Measurements from ENCODE around the gene KLHL21.
"Not testable (repeated sequence)": the region's sequence is repeated elsewhere in the genome, so short reads cannot be mapped to it uniquely, and the experiment has no call there.

Gene KLHL21

DNA sequence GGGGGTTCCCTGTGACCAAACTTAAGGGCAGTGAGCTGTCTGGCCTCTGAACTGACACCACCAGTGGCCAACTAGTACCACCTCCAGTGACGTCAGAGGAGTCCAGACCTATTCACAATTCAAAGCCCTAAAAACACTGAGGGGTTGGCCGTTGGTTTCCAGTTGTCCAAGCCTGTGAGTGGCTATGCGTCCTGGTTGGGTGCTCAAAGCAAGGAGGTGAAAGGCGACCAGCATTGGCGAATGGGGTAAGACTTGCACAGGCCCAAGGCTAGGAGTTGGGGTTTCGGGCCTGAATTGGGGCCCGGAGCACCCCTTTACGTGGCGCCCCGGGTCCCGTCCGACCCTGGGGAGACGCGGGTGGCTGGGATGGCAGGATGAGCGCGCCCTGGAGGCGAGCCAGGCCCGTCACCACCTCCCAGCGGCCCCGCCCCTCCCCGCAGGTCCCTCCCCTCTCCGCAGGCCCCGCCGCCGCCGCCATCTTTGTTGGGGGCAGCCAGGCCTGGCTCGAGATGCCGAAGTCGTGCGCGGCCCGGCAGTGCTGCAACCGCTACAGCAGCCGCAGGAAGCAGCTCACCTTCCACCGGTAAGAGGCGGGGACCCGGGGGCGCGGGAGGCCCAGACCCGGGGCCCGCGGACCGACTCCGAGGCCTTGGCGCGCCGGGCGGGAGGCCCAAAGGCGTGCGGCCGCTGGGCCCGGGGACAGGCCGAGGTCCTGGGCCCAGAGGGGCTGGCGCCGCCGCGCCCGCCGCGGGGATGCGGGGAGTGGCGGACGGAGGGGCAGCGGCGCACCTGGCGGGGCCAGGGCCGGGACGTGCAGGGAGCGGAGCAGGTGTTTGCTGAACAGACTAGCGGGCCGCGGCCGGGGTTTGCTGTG, 22.3 kb upstream of the KLHL21 start, which contains the start of gene THAP3:
Gene THAP3, plus strand, starts transcription at position 159 of the 874 bp plus-strand sequence. Its CDS starts 351 bp downstream, at position 510.
- DNase-seq, result peak; percentile 68 to 88

- DNase-seq, result no peak
Observed at GRCh38 chr1:6623269-6623965, 20.7 kb upstream of the KLHL21 start.

DNA sequence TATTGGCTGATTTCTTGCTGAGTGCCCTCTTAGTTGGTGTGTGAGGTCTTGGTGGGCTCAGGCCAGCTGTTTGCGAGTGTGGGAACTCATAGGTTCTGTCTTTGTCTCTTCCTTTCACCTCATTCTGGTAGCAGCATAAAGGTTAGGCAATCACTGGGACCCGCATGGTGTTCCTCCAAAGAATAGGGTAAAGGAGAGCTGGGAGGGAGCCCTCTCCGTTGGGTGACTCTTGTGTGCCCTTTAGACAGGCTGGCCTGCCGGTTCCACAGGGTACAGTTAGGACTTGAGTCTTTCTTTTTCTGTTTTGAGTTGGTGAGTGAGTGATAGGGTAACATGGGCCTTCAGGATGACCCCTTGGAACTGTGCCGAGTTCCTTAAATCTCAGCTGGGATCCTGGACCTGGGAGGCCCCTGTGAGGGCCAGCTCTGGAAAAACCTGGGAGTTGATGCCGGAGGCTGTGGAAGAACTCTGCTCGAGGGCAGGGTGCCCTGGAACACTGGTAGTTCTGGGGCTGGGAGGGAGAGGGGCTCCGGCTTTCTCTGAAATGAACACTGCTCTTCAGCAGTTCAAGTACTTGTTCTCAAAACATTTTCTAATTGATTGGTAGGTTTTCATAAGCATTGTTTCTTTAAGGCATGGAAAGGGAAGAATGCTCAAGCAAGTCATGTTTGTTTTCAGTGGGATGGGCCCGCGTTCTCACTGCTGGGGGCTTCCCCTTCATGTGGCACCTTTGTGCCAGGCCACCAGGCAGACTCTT, 19.9 kb upstream of the KLHL21 start:
- no peak for DNase-seq

GRCh38 chr1:6621429-6622391, 19.0 kb upstream of the KLHL21 start:
- no peak for DNase-seq

- DNase-seq, result no peak
Observed at GRCh38 chr1:6619045-6619444, 16.4 kb upstream of the KLHL21 start.

DNA sequence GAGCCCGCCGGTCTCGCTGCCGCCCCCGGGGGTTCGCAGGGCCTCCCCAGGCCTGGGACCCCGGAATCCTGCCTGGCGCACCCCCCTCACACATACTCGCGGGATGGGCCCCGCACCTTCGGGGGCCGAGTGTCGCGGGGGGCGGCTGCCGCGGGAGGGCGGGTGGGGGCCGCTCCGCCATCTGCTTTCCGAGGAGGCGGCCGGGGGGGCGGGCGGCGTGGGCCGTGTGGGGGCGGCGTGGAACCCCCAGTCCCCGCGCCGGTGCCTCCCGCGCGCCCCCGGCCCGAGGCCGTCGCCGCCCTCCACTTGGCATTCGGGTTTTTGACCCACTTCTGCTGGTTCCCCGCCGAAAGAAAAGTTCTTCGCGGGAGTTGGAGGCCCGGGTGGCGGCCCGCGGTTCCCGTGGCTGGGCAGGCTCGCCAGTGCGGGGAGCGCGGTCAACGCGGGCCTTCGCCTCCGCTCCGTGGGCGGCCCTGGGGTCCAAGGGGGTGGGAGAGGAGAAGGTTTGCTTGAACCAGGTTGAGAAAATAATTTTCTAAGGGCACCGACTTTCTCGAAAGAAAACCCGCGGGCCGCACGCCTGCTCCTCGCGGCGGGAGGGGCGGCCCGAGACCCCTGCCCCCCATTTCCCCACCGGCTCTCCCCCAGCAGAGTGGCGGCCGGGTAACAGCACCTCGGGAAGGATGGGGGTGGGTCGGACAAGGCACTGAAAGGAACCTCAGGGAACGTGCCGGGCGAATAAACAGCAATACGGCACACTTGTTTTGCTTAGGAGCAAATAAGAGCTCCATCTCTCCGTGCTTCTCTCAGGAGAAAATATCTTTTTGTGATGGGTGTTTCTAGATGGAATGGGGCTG, 12.5 kb upstream of the KLHL21 start:
- DNase-seq, result no peak

- peak in 1 of 2 donors; percentile 6 for DNase-seq
Observed at GRCh38 chr1:6614019-6614928, 11.6 kb upstream of the KLHL21 start.

DNA sequence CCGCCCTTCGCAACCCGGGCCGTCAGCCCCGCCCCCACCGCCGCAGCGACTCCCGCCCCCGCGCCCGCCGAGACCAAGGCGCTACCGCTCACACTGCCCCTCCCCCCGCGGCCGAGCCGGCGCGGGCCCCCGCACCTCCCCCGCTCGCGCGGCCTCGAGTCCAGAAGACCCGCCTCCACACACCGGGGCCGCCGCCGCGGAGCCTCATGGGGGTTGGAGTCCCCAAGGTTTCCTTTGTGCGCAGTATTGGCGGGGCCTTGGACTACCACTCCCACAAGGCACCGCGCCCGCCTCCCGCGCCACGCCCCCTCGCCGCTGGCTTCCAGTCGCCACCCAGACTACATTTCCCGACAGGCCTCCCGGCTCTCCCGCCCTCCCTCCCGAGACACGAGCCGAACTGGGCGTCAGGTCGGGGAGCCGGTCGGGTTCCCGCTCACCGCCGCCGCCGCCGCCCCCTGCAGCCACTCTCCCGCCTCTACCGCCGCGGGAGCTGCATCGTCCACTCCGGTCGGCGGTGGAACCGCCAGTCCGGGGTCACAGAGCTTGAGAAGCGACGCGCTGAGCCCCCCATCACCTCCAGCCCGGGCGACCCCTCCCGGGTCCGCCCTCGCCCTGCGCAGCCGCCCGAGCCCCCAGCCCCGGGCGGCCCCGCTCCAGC, 10.8 kb upstream of the KLHL21 start, which contains the start of gene PHF13:
Gene PHF13, plus strand, starts transcription at position 371 of the 658 bp plus-strand sequence. CDS start 336 bp downstream, outside the sequence.
- DNase-seq, result peak; percentile 99

DNA sequence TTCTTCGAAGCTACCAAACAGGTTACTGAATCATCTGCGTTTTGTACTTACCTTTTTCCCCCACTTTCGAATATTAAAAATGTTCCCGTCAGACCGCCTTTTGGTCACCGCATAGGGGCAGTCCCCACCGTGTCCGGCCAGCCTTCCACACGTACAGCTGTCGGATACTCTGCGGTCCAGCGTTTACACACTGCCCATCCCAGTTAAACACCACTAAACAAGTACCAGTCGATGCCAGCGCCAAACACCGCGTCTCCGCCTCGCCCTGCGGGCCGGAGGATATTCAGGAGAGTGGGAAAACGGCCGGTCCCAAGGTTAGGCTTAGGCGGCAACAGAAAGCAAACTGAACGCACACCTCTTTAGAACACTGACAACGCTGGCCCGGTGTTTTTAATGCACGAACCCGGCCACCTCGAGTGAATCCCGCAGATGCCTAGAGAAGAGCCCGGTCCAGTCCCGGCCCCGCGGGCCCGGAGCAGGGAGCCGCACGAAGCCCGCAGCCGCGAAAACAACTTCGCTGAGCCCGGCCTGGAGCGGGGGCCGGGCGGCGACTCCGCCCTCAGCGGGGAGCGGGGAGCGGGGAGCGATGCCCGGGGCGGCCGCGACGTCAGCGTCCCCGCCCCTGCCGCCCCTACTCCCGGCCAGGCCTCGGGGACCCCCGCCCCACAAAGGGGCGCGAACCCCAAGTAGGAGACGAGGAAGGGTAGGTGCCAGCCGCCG, 10.1 kb upstream of the KLHL21 start:
- peak; percentile 27 to 31 for DNase-seq

DNA sequence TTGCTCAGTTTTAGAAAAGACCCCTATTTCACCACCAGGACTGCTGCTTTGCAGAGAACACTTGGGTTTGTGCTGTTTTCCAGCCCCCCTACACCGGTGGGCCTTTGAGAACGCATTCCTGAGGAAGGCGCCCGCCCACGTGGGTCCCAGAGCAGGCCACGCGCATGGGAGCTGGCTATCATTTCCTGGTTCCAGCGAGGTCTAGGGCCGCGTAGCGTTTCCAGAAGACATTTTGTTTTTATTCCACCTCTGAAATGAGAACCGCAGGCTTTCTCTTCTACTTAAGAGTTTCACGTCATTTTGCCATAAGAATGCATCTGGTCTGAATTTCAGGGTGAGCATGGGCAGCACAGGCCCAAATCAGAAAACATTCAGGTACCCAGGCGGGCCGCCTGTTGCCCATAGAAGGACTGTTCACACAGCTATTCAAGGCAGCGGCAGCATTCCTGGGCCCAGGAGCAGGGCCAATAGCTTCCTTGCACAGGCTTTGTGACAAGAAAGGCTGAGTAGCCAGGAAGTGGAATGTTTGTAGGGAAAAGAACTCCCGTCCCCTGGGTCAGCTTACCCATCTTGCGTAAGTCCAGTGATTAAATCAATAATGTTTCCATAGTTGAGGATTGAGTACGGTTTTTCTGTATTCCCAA, 1.4 kb upstream of the KLHL21 start:
- no peak for DNase-seq

DNA sequence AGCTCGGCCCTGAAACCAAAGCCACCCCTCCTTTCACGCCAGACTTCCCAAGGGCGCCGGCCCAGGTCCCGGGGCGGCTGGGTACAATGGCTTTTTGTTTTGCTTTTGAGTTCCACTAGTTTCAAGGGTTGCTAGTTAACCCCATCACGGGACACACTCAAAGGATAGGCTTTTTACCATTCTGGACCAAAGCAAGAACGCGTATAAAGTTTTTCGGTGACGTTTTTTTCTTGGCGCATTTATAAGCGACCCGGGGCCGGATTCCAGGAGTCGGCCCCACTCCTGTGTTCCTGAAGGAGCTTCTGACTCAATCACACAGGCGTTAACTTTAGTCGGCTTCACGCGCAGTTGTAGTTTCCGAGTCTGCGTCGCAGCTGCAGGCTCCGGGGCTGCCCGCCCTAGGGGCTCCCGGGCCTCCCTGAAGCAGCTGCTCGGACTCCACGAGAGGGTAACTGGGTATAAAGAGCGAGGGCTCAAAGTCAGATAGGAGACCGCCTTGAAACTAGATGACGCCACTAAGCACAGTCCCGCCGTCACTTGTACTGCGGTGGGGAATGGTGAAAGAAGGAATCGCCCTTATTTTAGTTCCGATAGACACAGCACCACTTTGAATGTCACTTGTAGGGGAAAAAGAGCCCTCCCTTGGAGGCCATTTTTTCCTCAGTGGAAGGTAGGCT, 707 bp upstream of the KLHL21 start:
- peak; percentile 66 to 67 for DNase-seq

GRCh38 chr1:6601923-6602668, 573 bp downstream of the KLHL21 start:
- DNase-seq, result no peak

DNA sequence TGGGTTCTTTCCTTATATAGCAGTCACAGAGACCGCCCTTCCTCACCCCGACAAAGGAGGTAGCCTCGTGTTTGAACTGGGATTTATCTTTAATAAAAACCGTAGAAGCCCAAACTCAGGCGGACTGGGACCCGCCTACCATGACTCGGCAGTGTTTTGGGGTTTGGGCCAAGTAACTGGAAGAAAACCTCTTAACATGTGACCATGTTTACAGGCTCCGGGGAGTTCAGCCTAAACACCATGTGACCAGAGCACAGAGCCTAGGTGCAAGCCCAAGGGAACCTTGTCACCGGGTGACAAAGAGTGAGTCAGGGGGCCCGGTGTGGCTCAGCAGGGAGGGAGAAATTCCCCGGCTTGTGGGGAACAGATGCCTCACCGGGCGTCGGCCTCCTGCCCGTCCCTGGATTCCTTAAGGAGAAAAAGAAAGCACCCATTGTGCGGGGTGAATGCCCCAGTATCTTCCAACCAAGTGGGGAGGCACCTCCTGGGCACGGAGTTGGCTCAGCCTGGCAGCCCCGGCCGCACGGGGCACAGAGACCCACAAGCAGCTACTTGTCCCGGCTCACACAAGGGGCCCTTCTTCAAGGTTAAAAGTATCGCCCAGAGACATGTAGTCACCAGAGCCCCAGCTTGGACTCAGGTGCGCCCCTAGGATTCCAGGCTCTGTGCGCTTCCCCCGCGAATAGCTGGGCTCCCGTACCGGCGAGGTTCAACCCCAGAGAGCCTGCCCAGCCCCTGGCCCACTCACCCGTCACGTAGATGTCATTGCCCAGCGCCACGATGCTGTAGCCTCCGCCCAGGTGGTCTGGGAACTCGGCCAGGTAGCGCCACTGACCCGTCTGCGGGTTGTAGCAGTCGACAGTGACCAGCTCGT, 1.4 kb downstream of the KLHL21 start:
- peak; percentile 73 to 91 for DNase-seq

DNA sequence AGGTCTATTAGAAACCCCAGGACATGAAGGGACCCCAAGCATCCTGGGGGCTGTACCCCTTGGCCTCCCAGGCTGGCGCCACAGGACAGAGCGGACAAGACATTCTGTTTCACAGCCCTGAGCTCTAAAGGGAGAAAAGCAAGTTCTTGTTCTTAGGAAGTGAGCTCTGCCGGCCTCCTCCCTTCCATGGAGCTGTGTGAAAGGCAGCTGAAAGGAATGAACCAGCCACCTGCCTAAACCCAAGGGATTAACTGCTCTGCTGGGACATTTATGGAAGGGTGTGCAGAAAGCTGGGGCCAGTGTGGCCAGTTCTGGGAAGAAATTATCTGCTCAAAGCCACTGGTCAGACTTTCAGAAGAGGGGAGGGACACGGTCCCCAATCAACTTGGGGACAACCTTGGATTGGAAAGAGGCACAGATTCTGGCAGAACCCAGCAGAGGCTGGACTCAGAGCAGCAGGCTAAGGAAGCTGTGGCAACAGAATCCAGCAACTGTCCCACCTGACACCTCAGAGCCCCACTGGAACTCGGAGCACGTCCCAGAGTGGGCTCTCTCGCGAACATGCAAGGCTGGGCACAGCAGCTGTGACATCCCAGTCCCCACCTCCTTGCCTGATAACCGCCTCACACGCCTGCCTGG, 2.1 kb downstream of the KLHL21 start:
- DNase-seq, result no peak

- DNase-seq, result not testable (repeated sequence)
Observed at GRCh38 chr1:6599991-6600390, 2.7 kb downstream of the KLHL21 start.
